GM23338 (cell line): ENCODE measurements around the gene POLR2H. TPM values are rescaled to one million over a fixed set of nuclear protein-coding genes. Genes with fewer than 3 reads are reported as not detected.

Experiments
- ATAC-seq: fragments of 200-7000 bp; cut with Tn5 transposase; 3 replicates; pipeline ENCODE4 v1.9.1; 2020
- DNase-seq: peaks from one replicate; pipeline ENCODE4 v3.0.0-alpha.2; 2015; ENCODE audit warnings: low spot score
- H2AFZ ChIP-seq: fragments of 200-600 bp; sonication (generic); 2 replicates; pipeline ENCODE4 v1.8.0; 2016; ENCODE audit warnings: antibody characterized with exemption, mild to moderate bottlenecking, moderate library complexity
- H3F3A ChIP-seq: fragments of 200-600 bp; sonication (generic); replicated peaks from 2 replicates; pipeline ENCODE4 v1.8.0; 2017; ENCODE audit warnings: antibody characterized with exemption, mixed run types, low read depth
- H3K27ac ChIP-seq: fragments of 200-600 bp; sonication (generic); 2 replicates; pipeline ENCODE4 v1.6.1; 2016; ENCODE audit warnings: low read depth
- H3K27me3 ChIP-seq: fragments of 200-600 bp; sonication (generic); 2 replicates; pipeline ENCODE4 v1.8.0; 2016; ENCODE audit warnings: mild to moderate bottlenecking, mixed run types, moderate library complexity; ENCODE audit not compliant: insufficient read depth
- H3K36me3 ChIP-seq: fragments of 200-600 bp; sonication (generic); 2 replicates; pipeline ENCODE4 v1.8.0; 2016; ENCODE audit warnings: mild to moderate bottlenecking; ENCODE audit not compliant: insufficient read depth
- H3K4me1 ChIP-seq: fragments of 200-600 bp; sonication (generic); 2 replicates; pipeline ENCODE4 v1.8.0; 2016; ENCODE audit warnings: mild to moderate bottlenecking, moderate library complexity; ENCODE audit not compliant: insufficient read depth
- H3K4me2 ChIP-seq: fragments of 200-600 bp; sonication (generic); 2 replicates; pipeline ENCODE4 v1.7.1; 2017; ENCODE audit warnings: mixed run types
- H3K4me3 ChIP-seq: fragments of 200-600 bp; sonication (generic); 2 replicates; pipeline ENCODE4 v1.6.1; 2016; ENCODE audit warnings: mixed run types
- H3K79me2 ChIP-seq: fragments of 200-600 bp; sonication (generic); replicated peaks from 2 replicates; pipeline ENCODE4 v1.8.0; 2017; ENCODE audit warnings: mild to moderate bottlenecking; ENCODE audit not compliant: insufficient read depth
- H3K9me2 ChIP-seq: fragments of 200-600 bp; sonication (generic); 2 replicates; pipeline ENCODE4 v1.8.0; 2017; ENCODE audit not compliant: insufficient read depth
- H4K20me1 ChIP-seq: fragments of 200-600 bp; sonication (generic); replicated peaks from 2 replicates; pipeline ENCODE4 v1.8.0; 2017; ENCODE audit warnings: mild to moderate bottlenecking; ENCODE audit not compliant: insufficient read depth
- H3K27ac Mint-ChIP-seq: 2 replicates; pipeline ENCODE4 v1.8.0; 2020; ENCODE audit warnings: inconsistent platforms, mild to moderate bottlenecking, moderate library complexity, mixed read lengths
- H3K27me3 Mint-ChIP-seq: 3 replicates; pipeline ENCODE4 v1.8.0; 2022; ENCODE audit warnings: low read depth, mild to moderate bottlenecking, moderate library complexity, mixed read lengths, inconsistent platforms; ENCODE audit not compliant: insufficient read depth, poor library complexity
- H3K36me3 Mint-ChIP-seq: 3 replicates; pipeline ENCODE4 v1.8.0; 2021; ENCODE audit warnings: low read depth, mild to moderate bottlenecking, inconsistent platforms, moderate library complexity, mixed read lengths
- H3K4me1 Mint-ChIP-seq: 3 replicates; pipeline ENCODE4 v1.8.0; 2020; ENCODE audit warnings: mild to moderate bottlenecking, inconsistent platforms, mixed read lengths
- H3K4me3 Mint-ChIP-seq: 3 replicates; pipeline ENCODE4 v1.8.0; 2021; ENCODE audit warnings: moderate library complexity, mild to moderate bottlenecking, inconsistent platforms, mixed read lengths
- H3K9me3 Mint-ChIP-seq: 3 replicates; pipeline ENCODE4 v1.8.0; 2020; ENCODE audit warnings: moderate library complexity, mild to moderate bottlenecking, inconsistent platforms, mixed read lengths
- EZH2 ChIP-seq: fragments of 200-600 bp; sonication (generic); IDR thresholded peaks from one replicate; pipeline ENCODE4 v1.8.0; 2017; ENCODE audit warnings: antibody characterized with exemption, mild to moderate bottlenecking, low read depth; ENCODE audit not compliant: unreplicated experiment
- EZH2phosphoT487 ChIP-seq: fragments of 200-600 bp; sonication (generic); IDR thresholded peaks from one replicate; pipeline ENCODE4 v1.8.1; 2018; ENCODE audit warnings: antibody characterized with exemption; ENCODE audit not compliant: unreplicated experiment
- JUNB ChIP-seq: IDR thresholded peaks from one replicate; pipeline ENCODE4 v1.6.1; 2016; ENCODE audit warnings: antibody characterized with exemption; ENCODE audit not compliant: unreplicated experiment
- NANOG ChIP-seq: IDR thresholded peaks from 2 replicates; pipeline ENCODE4 v1.6.1; 2016; ENCODE audit warnings: antibody characterized with exemption, borderline replicate concordance
- POLR2AphosphoS5 ChIP-seq: IDR thresholded peaks from 2 replicates; pipeline ENCODE4 v1.6.1; 2016; ENCODE audit warnings: antibody characterized with exemption, low read depth
- STAT1 ChIP-seq: IDR thresholded peaks from one replicate; pipeline ENCODE4 v1.6.1; 2016; ENCODE audit warnings: antibody characterized with exemption; ENCODE audit not compliant: unreplicated experiment
- ZNF114 ChIP-seq: fragments of 250-450 bp; sonication (Bioruptor Pico); IDR thresholded peaks from 2 replicates; pipeline ENCODE4 v1.5.0; 2020; ENCODE audit warnings: mild to moderate bottlenecking, moderate library complexity
- ZNF331 ChIP-seq: fragments of 250-450 bp; sonication (Bioruptor Pico); IDR thresholded peaks from 2 replicates; pipeline ENCODE4 v1.5.0; 2020; ENCODE audit warnings: low read depth, mild to moderate bottlenecking, moderate library complexity
- polyA plus RNA-seq: library from polyadenylated mRNA; unstranded; fragments of >200 nt; fragmentation: Nextera tagmentation; extraction: Ambion mirVana; gene quantifications from 2 replicates; pipeline ENCODE4 v1.2.1, GENCODE V29; 2016
- total RNA-seq: library from RNA; depleted of rRNA; stranded (reverse); fragments of >200 nt; shearing (Covaris generic); gene quantifications from 2 replicates; pipeline ENCODE4 v1.2.3, GENCODE V29; 2014
- TF ChIP-seq, protein P1 (sequence below): IDR thresholded peaks from one replicate; pipeline ENCODE4 v1.6.1; 2018; ENCODE audit warnings: antibody characterized with exemption; ENCODE audit not compliant: unreplicated experiment
- TF ChIP-seq, protein P2 (sequence below), 2 experiments: fragments of 200-600 bp in 1 of 2; sonication (generic) in 1 of 2; conservative IDR thresholded peaks; 2 replicates each; pipeline versions ENCODE4 v1.5.1 to v1.6.1; 2016 to 2017; ENCODE audit warnings: antibody characterized with exemption in 2 of 2, low read depth in 2 of 2, mild to moderate bottlenecking in 2 of 2, moderate library complexity in 1 of 2

Gene POLR2H
- total and polyA plus RNA-seq, 2 experiments from 2014 or later = 190 to 199 TPM

GRCh38 chr3:184352149-184352785, 9.2 kb upstream of the POLR2H start (continued):
- TF ChIP-seq, protein P1, sequence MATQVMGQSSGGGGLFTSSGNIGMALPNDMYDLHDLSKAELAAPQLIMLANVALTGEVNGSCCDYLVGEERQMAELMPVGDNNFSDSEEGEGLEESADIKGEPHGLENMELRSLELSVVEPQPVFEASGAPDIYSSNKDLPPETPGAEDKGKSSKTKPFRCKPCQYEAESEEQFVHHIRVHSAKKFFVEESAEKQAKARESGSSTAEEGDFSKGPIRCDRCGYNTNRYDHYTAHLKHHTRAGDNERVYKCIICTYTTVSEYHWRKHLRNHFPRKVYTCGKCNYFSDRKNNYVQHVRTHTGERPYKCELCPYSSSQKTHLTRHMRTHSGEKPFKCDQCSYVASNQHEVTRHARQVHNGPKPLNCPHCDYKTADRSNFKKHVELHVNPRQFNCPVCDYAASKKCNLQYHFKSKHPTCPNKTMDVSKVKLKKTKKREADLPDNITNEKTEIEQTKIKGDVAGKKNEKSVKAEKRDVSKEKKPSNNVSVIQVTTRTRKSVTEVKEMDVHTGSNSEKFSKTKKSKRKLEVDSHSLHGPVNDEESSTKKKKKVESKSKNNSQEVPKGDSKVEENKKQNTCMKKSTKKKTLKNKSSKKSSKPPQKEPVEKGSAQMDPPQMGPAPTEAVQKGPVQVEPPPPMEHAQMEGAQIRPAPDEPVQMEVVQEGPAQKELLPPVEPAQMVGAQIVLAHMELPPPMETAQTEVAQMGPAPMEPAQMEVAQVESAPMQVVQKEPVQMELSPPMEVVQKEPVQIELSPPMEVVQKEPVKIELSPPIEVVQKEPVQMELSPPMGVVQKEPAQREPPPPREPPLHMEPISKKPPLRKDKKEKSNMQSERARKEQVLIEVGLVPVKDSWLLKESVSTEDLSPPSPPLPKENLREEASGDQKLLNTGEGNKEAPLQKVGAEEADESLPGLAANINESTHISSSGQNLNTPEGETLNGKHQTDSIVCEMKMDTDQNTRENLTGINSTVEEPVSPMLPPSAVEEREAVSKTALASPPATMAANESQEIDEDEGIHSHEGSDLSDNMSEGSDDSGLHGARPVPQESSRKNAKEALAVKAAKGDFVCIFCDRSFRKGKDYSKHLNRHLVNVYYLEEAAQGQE = no peak
- no peak for TF ChIP-seq EZH2phosphoT487

DNA sequence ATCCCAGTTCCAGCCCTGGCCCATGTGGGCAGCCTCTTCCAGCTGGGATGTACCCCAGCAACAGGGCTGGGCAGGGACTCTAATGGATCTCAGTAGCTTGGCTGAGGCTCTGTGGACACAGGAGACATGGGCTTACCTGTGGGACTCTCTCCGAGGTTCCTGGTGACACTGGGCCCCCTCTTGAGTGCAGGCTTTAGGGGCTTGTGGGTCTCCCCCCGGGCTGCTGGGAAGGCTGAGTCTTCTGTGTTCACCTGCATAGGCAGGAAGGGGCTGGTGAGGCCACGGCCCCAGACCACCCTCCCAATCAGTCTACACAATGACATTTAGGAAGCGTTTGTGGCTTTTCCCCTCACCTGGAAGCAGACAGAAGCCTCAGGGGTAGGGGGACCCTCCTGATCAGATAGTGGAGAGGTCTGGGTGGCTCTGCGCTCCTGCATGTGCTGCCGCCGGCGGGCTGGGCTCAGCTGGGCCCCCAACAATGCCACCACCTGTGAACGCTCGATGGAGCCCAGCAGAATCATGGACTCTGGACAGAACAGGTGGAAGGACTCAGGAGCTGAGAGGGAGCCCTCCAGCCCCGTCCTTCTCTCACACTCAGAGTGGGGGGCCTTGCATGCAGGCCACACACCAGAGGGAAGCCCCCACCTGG, 8.5 kb upstream of the POLR2H start:
- Mint-ChIP-seq H3K27ac (no peak overlapping the region), H3K4me1 (peaks cover 8% of the 10 kb centered on the region), H3K9me3 (no peaks in the 10 kb centered on the region), H3K36me3 (peaks cover 33% of the 10 kb centered on the region), H3K4me3 (no peak overlapping the region), H3K27me3 (no peaks in the 10 kb centered on the region)
- DNase-seq = no peak
- Histone ChIP-seq H3F3A (0 out of 2 replicates have a peak, but pooled peaks cover 2% of the 10 kb centered on the region), H2AFZ (no peak overlapping the region), H3K27me3 (no peaks in the 10 kb centered on the region), H3K4me1 (peaks cover 6% of the 10 kb centered on the region; the same call in 1 of the 2 replicates), H3K9me2 (no peaks in the 10 kb centered on the region), H3K36me3 (0 out of 2 replicates have a peak, but pooled peaks cover 3% of the 10 kb centered on the region), H3K79me2 (no peaks in the 10 kb centered on the region), H3K27ac (no peak overlapping the region), H3K4me2 (no peak overlapping the region), H4K20me1 (0 out of 2 replicates have a peak, but pooled peaks cover 4% of the 10 kb centered on the region), H3K4me3 (no peak overlapping the region)
- ATAC-seq = no peak
- no peak for TF ChIP-seq JUNB
- TF ChIP-seq POLR2AphosphoS5 = no peak
- TF ChIP-seq EZH2phosphoT487 = no peak
- TF ChIP-seq STAT1 = no peak
- TF ChIP-seq, protein P1 = no peak
- TF ChIP-seq EZH2 = no peak
- no peak for TF ChIP-seq ZNF114 (CRISPR knock-in tag)
- no peak for TF ChIP-seq NANOG
- TF ChIP-seq, protein P2, sequence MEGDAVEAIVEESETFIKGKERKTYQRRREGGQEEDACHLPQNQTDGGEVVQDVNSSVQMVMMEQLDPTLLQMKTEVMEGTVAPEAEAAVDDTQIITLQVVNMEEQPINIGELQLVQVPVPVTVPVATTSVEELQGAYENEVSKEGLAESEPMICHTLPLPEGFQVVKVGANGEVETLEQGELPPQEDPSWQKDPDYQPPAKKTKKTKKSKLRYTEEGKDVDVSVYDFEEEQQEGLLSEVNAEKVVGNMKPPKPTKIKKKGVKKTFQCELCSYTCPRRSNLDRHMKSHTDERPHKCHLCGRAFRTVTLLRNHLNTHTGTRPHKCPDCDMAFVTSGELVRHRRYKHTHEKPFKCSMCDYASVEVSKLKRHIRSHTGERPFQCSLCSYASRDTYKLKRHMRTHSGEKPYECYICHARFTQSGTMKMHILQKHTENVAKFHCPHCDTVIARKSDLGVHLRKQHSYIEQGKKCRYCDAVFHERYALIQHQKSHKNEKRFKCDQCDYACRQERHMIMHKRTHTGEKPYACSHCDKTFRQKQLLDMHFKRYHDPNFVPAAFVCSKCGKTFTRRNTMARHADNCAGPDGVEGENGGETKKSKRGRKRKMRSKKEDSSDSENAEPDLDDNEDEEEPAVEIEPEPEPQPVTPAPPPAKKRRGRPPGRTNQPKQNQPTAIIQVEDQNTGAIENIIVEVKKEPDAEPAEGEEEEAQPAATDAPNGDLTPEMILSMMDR (conservative IDR thresholded peaks at IDR 0.05; ENCODE audit: low read depth in 2 of 2) = no peak
- no peak for TF ChIP-seq ZNF331
